K562 (cell line): Measurements from ENCODE around the gene TKT. TPM values are rescaled to one million over a fixed set of nuclear protein-coding genes. Genes with fewer than 3 reads are reported as not detected.

Experiments used
- ATAC-seq: fragments of 200-7000 bp; cut with Tn5 transposase; 3 replicates; pipeline ENCODE4 v1.9.1; 2020; ENCODE audit warnings: moderate library complexity
- BruUV-seq: library from RNA; stranded (reverse); fragments of 400-500 nt; replicated peaks from 2 replicates; lab custom pipeline; 2021; lab: Mats Ljungman, UMichigan
- CTCF ChIA-PET: fragments of 300-600 bp; formaldehyde crosslinking; extraction: SDS; loops from one replicate; lab custom pipeline; 2021; ENCODE audit warnings: low intra/inter-chr PET ratio; lab: Yijun Ruan, JAX
- POLR2A ChIA-PET: fragments of 300-600, 350-650 bp; sonication (Branson Sonifier 250); formaldehyde crosslinking; extraction: SDS; loops from one replicate; lab custom pipeline; 2021; ENCODE audit warnings: antibody characterized with exemption, inconsistent platforms; lab: Yijun Ruan, JAX
- DNase-seq, 4 experiments: peaks; one replicate each; pipeline versions ENCODE4 v3.0.0 to v3.0.0-alpha.2; 2011 to 2018; ENCODE audit warnings: low spot score in 3 of 4, mixed read lengths in 3 of 4; ENCODE audit errors: extremely low read depth in 1 of 4
- FAIRE-seq: peaks from 2 replicates; lab custom pipeline; 2011; peaks lifted over from hg19 to GRCh38; lab: Jason Lieb, UNC
- H2AFZ ChIP-seq: 2 replicates; pipeline ENCODE4 v1.6.0; 2011; ENCODE audit warnings: low read depth, low read length, control low read depth, inconsistent platforms
- H3K27ac ChIP-seq: fragments of 200-600 bp; 3 replicates; pipeline ENCODE4 v1.8.0; 2011; ENCODE audit warnings: low read depth, mild to moderate bottlenecking, control low read depth, inconsistent platforms, low read length, moderate library complexity, mixed read lengths; ENCODE audit errors: extremely low read depth
- H3K27me3 ChIP-seq, 2 experiments: fragments of 300-600 bp in 1 of 2; 2 replicates in 1 of 2; 3 replicates in 1 of 2; pipeline versions ENCODE4 v1.6.0 to v1.8.0; 2011; ENCODE audit warnings: inconsistent platforms in 2 of 2, low read length in 2 of 2, mild to moderate bottlenecking in 1 of 2, mixed read lengths in 1 of 2, moderate library complexity in 1 of 2; ENCODE audit not compliant: control insufficient read depth in 2 of 2, insufficient read depth in 2 of 2
- H3K36me3 ChIP-seq: fragments of 300-600 bp; 3 replicates; pipeline ENCODE4 v1.8.0; 2011; ENCODE audit warnings: mild to moderate bottlenecking, low read length, inconsistent platforms; ENCODE audit not compliant: control insufficient read depth, insufficient read depth
- H3K4me1 ChIP-seq, 2 experiments: fragments of 200-600 bp in 1 of 2; replicated peaks in 1 of 2; 2 replicates in 1 of 2; 3 replicates in 1 of 2; pipeline versions ENCODE4 v1.5.1 to v1.8.0; 2011; ENCODE audit warnings: inconsistent platforms in 2 of 2, low read length in 2 of 2, mild to moderate bottlenecking in 1 of 2, mixed read lengths in 1 of 2, moderate library complexity in 1 of 2; ENCODE audit not compliant: control insufficient read depth in 2 of 2, insufficient read depth in 2 of 2
- H3K4me2 ChIP-seq: 2 replicates; pipeline ENCODE4 v1.6.1; 2011; ENCODE audit warnings: low read length, control low read depth, inconsistent platforms, mixed read lengths; ENCODE audit not compliant: insufficient read depth
- H3K4me3 ChIP-seq: fragments of 200-600 bp; sonication (generic), shearing (Covaris generic); 2 replicates; pipeline ENCODE4 v1.5.1; 2016; ENCODE audit warnings: control low read depth, inconsistent platforms
- H3K79me2 ChIP-seq: fragments of 200-600 bp; 3 replicates; pipeline ENCODE4 v1.8.0; 2011; ENCODE audit warnings: low read length, inconsistent platforms; ENCODE audit not compliant: control insufficient read depth, insufficient read depth
- H3K9ac ChIP-seq, 2 experiments: 2 replicates each; pipeline versions ENCODE4 v1.6.0 to v1.6.1; 2011; ENCODE audit warnings: low read depth in 2 of 2, low read length in 2 of 2, control low read depth in 1 of 2, inconsistent platforms in 1 of 2, mild to moderate bottlenecking in 1 of 2, mixed read lengths in 1 of 2; ENCODE audit not compliant: insufficient read depth in 1 of 2
- H3K9me1 ChIP-seq: one replicate; pipeline ENCODE4 v1.6.0; 2011; ENCODE audit warnings: inconsistent platforms, mild to moderate bottlenecking, low read length, moderate library complexity; ENCODE audit not compliant: control insufficient read depth, insufficient read depth
- H3K9me3 ChIP-seq: replicated peaks from 2 replicates; pipeline ENCODE4 v1.5.1; 2011; ENCODE audit warnings: low read depth, low read length, inconsistent platforms; ENCODE audit not compliant: control insufficient read depth, insufficient read depth
- H4K20me1 ChIP-seq: replicated peaks from 2 replicates; pipeline ENCODE4 v1.6.1; 2011; ENCODE audit warnings: low read length, inconsistent platforms, mixed read lengths; ENCODE audit not compliant: control insufficient read depth, insufficient read depth
- E2F3 ChIP-seq: fragments of 250-450 bp; sonication (Bioruptor Pico); IDR thresholded peaks from 2 replicates; pipeline ENCODE4 v1.4.0; 2020; ENCODE audit warnings: mild to moderate bottlenecking
- HNRNPL ChIP-seq: fragments of 200-400 bp; formaldehyde crosslinking; IDR thresholded peaks from 2 replicates; pipeline ENCODE4 v1.6.1; 2017; ENCODE audit warnings: low read depth, mild to moderate bottlenecking, low read length
- PRPF4 ChIP-seq: fragments of 200-400 bp; formaldehyde crosslinking; IDR thresholded peaks from one replicate; pipeline ENCODE4 v1.6.1; 2017; ENCODE audit warnings: low read length, low read depth, mild to moderate bottlenecking; ENCODE audit not compliant: insufficient read depth, poor library complexity, severe bottlenecking
- TCF7L2 ChIP-seq: fragments of 150-350 bp; IDR thresholded peaks from 2 replicates; pipeline ENCODE4 v1.6.1; 2016; ENCODE audit warnings: low read depth, mild to moderate bottlenecking, low read length, moderate library complexity
- ZKSCAN3 ChIP-seq: fragments of 250-450 bp; sonication (Bioruptor Pico); IDR thresholded peaks from 2 replicates; pipeline ENCODE4 v1.4.0; 2020
- ZNF143 ChIP-seq: sonication (generic); formaldehyde crosslinking; IDR thresholded peaks from 2 replicates; pipeline ENCODE4 v1.9.0; 2022; ENCODE audit warnings: mild to moderate bottlenecking, missing genetic modification reagents
- ZNF175 ChIP-seq: fragments of 200-800 bp; sonication (Bioruptor generic); IDR thresholded peaks from 2 replicates; pipeline ENCODE4 v1.6.1; 2016; ENCODE audit warnings: low read depth, mild to moderate bottlenecking, missing genetic modification characterization, missing compliant biosample characterization
- ZNF57 ChIP-seq: fragments of 450-650 bp; formaldehyde crosslinking; IDR thresholded peaks from 2 replicates; pipeline ENCODE4 v1.4.0; 2020; ENCODE audit warnings: mild to moderate bottlenecking, moderate library complexity
- WGBS: fragments of 100-300 bp; shearing (Covaris generic); methylation state at CpG from one replicate; pipeline ENCODE4 v1.1.6; 2016; ENCODE audit warnings: low coverage, mixed read lengths; ENCODE audit not compliant: insufficient coverage; ENCODE audit errors: missing lambda C conversion rate; 5-methylcytosine and 5-hydroxymethylcytosine counted together
- in situ Hi-C: fragments of 300-500 bp; cut with MboI; formaldehyde crosslinking; loops from 4 replicates; pipeline ENCODE4 v1.15.0; 2018; ENCODE audit warnings: inconsistent platforms, mixed read lengths
- intact Hi-C: fragments of 100-400 bp; cut with micrococcal nuclease; formaldehyde crosslinking; loops from 2 replicates; pipeline ENCODE4 v1.14.2; 2022
- polyA plus RNA-seq, 8 experiments: library from polyadenylated mRNA; depleted of rRNA in 4 of 8; stranded (reverse) in 5 of 8; unstranded in 3 of 8; fragments of >200 nt; fragmentation: Nextera tagmentation in 2 of 8; fragmentation: Illumina TruSeq in 1 of 8; extraction: Ambion mirVana in 2 of 8; extraction: Trizol in 1 of 8; gene quantifications; 2 replicates each; pipeline versions ENCODE4 v1.2.1 to v1.2.3, GENCODE V29; 2011 to 2014; ENCODE audit warnings: inconsistent platforms in 1 of 8, missing spikeins in 1 of 8
- total RNA-seq, 7 experiments: library from RNA; depleted of rRNA in 6 of 7; stranded (reverse); fragments of >200 nt in 6 of 7; fragmentation: Illumina TruSeq in 2 of 7; extraction: Trizol in 2 of 7; gene quantifications; 2 replicates each; pipeline versions ENCODE4 v1.2.1 to v1.2.3, GENCODE V29; 2011 to 2021; ENCODE audit warnings: low replicate concordance in 1 of 7
- TF ChIP-seq, protein P1 (sequence below): sonication (generic); formaldehyde crosslinking; IDR thresholded peaks from 2 replicates; pipeline ENCODE4 v1.8.1; 2023; ENCODE audit warnings: mild to moderate bottlenecking, missing genetic modification reagents, moderate library complexity
- TF ChIP-seq, protein P2 (sequence below): fragments of 450-650 bp; formaldehyde crosslinking; IDR thresholded peaks from 2 replicates; pipeline ENCODE4 v1.4.0; 2020; ENCODE audit warnings: mild to moderate bottlenecking, moderate library complexity
- TF ChIP-seq, protein P3 (sequence below): fragments of 450-650 bp; IDR thresholded peaks from 2 replicates; pipeline ENCODE4 v1.6.1; 2017; ENCODE audit warnings: mild to moderate bottlenecking, moderate library complexity

The TKT gene
- total and polyA plus RNA-seq, 9 of the 15 experiments (the other 6 are each of a cell fraction or from before 2014, with no cell fraction given), result 58.1 to 401 (median 187) TPM

DNA sequence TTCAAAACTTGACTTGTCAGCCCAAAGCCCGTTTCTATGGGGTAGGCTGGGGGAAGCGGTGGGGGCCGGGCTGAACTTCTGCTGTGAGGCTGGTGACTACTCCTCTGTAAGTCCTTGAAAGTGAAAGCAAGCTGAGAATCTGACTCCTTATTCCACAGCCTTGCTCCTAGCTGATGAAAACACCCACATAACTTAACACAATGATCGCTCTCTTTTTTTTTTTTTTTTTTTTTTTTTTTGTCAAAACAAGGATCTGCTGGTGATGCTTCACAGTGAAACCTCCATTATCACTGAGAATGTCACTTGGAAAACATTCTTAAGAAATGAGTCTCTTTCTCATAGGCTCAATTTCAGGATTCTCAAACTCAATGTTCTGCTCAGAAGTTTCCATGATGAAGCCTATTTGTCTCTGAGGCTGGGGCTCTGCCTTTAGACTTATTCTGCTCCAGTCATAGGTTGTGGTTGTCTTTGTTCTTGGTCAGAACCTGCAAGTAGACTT is 31.4 kb upstream of the TKT start:
- no peak overlapping the region for H3K9ac ChIP-seq
- in situ Hi-C loops, result no loop called here
- intact Hi-C loops, result no loop called here
- no peak overlapping the region for H3K4me3 ChIP-seq
- H3K9me3 ChIP-seq, result no peaks in the 10 kb centered on the region
- H3K4me1 ChIP-seq, result no peaks in the 10 kb centered on the region
- H3K9me1 ChIP-seq, result peaks cover 3% of the 10 kb centered on the region
- H3K36me3 ChIP-seq, result peaks cover 49% of the 10 kb centered on the region; the same call in 1 of the 3 replicates
- ChIA-PET CTCF (no interaction called here), POLR2A (interaction anchor here (0.6 kb wide), 1 partner anchor 195 kb away, joined by 3 read pairs; no protein-coding TSS in a partner anchor)
- no peaks in the 10 kb centered on the region for H4K20me1 ChIP-seq
- ATAC-seq (no peak), FAIRE-seq (no peak), DNase-seq (no peak)
- no peak overlapping the region for H2AFZ ChIP-seq
- H3K27me3 ChIP-seq, result no peaks in the 10 kb centered on the region
- H3K27ac ChIP-seq, result no peak overlapping the region
- no peaks in the 10 kb centered on the region for H3K79me2 ChIP-seq
- H3K4me2 ChIP-seq, result no peak overlapping the region
- TF ChIP-seq E2F3 (CRISPR knock-in tag), result no peak
- 90% methylated on average over 3 of the region's 4 CpGs for WGBS
- no TSS peak for BruUV-seq

DNA sequence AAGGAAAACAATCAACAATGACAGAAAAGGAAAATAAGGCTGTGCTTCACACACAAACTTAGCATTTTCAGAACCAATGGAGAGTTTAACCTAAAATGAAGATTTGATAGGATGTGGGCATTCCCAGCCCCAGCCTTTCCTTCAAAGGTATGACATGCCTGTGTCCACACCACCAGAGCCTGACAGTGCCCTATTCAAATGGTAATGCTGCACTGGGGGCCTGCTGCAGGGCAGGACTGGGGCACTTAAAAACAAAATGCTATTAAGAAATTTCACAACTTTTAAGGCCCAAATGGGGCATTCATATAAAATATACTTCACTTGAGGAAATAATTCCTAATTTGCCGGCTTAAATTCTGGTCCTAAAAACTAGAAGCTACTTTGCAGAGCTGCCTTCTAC is 30.9 kb upstream of the TKT start:
- FAIRE-seq, result no peak
- CTCF ChIA-PET, result no interaction called here

More for the DNA sequence above, 30.9 kb upstream of the TKT start:
- peaks cover 44% of the 10 kb centered on the region; the same call in 1 of the 3 replicates for H3K36me3 ChIP-seq
- in situ Hi-C loops, result no loop called here
- H4K20me1 ChIP-seq, result no peaks in the 10 kb centered on the region
- H3K27ac ChIP-seq, result no peak overlapping the region
- intact Hi-C loops, result no loop called here
- TF ChIP-seq, protein P1, sequence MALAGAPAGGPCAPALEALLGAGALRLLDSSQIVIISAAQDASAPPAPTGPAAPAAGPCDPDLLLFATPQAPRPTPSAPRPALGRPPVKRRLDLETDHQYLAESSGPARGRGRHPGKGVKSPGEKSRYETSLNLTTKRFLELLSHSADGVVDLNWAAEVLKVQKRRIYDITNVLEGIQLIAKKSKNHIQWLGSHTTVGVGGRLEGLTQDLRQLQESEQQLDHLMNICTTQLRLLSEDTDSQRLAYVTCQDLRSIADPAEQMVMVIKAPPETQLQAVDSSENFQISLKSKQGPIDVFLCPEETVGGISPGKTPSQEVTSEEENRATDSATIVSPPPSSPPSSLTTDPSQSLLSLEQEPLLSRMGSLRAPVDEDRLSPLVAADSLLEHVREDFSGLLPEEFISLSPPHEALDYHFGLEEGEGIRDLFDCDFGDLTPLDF (CRISPR knock-in tag), result no peak
- TF ChIP-seq, protein P2, sequence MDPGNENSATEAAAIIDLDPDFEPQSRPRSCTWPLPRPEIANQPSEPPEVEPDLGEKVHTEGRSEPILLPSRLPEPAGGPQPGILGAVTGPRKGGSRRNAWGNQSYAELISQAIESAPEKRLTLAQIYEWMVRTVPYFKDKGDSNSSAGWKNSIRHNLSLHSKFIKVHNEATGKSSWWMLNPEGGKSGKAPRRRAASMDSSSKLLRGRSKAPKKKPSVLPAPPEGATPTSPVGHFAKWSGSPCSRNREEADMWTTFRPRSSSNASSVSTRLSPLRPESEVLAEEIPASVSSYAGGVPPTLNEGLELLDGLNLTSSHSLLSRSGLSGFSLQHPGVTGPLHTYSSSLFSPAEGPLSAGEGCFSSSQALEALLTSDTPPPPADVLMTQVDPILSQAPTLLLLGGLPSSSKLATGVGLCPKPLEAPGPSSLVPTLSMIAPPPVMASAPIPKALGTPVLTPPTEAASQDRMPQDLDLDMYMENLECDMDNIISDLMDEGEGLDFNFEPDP (CRISPR knock-in tag), result no peak
- TF ChIP-seq ZNF143 (CRISPR knock-in tag) (no peak), ZKSCAN3 (CRISPR knock-in tag) (no peak), ZNF175 (CRISPR knock-in tag) (no peak), HNRNPL (no peak), PRPF4 (no peak), ZNF57 (no peak), TCF7L2 (no peak)
- TF ChIP-seq, protein P3, sequence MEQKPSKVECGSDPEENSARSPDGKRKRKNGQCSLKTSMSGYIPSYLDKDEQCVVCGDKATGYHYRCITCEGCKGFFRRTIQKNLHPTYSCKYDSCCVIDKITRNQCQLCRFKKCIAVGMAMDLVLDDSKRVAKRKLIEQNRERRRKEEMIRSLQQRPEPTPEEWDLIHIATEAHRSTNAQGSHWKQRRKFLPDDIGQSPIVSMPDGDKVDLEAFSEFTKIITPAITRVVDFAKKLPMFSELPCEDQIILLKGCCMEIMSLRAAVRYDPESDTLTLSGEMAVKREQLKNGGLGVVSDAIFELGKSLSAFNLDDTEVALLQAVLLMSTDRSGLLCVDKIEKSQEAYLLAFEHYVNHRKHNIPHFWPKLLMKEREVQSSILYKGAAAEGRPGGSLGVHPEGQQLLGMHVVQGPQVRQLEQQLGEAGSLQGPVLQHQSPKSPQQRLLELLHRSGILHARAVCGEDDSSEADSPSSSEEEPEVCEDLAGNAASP, result no peak
- no peaks in the 10 kb centered on the region for H3K9me3 ChIP-seq
- H3K4me2 ChIP-seq, result no peak overlapping the region
- H3K9me1 ChIP-seq, result peaks cover 3% of the 10 kb centered on the region
- H3K79me2 ChIP-seq, result no peaks in the 10 kb centered on the region
- H2AFZ ChIP-seq, result no peak overlapping the region
- H3K4me3 ChIP-seq, result no peak overlapping the region
- DNase-seq, result no peak
- H3K27me3 ChIP-seq, result no peaks in the 10 kb centered on the region
- H3K9ac ChIP-seq, result no peak overlapping the region
- no TSS peak for BruUV-seq
- 100% methylated on average over 1 of the region's 1 CpG for WGBS
- no peaks in the 10 kb centered on the region for H3K4me1 ChIP-seq
- POLR2A ChIA-PET, result no interaction called here
- no peak for ATAC-seq
